Fibroblast of lung (primary cell): ENCODE measurements around the gene SMYD5.

Experiments
- CTCF ChIP-seq, 2 donors: IDR thresholded peaks in 1 of 2; conservative IDR thresholded peaks in 1 of 2; 1 replicate in 1 of 2; 2 replicates in 1 of 2; pipeline ENCODE4 v1.5.1; 2011 to 2012; ENCODE audit warnings: low read length in 2 of 2, control low read depth in 1 of 2, inconsistent platforms in 1 of 2, low read depth in 1 of 2, mild to moderate bottlenecking in 1 of 2
- EZH2 ChIP-seq: IDR thresholded peaks from 2 replicates; pipeline ENCODE4 v1.5.1; 2012; ENCODE audit warnings: low read length, control low read depth, mild to moderate bottlenecking; ENCODE audit errors: missing control alignments

- TF ChIP-seq CTCF (conservative IDR thresholded peaks at IDR 0.05 in 1 of 2, IDR thresholded peaks at IDR 0.05 in 1 of 2; ENCODE audit: low read depth in 1 of 2, low read length in 2 of 2), result no peak
- no peak for TF ChIP-seq EZH2
Observed at GRCh38 chr2:73255007-73255644, 41.1 kb downstream of the SMYD5 start.
